H9 (cell line): Measurements from ENCODE around the gene ERRFI1. TPM values are rescaled to one million over a fixed set of nuclear protein-coding genes. Genes with fewer than 3 reads are reported as not detected.

Experiments used
- DNase-seq: peaks from one replicate; pipeline ENCODE4 v3.0.0-alpha.2; 2017
- H2AFZ ChIP-seq: one replicate; pipeline ENCODE4 v1.6.1; 2013; ENCODE audit warnings: mild to moderate bottlenecking, low read length, control low read depth, moderate library complexity
- H2AK5ac ChIP-seq: 2 replicates; pipeline ENCODE4 v1.6.1; 2013; ENCODE audit warnings: low read length, control low read depth, mixed read lengths; ENCODE audit not compliant: insufficient read length
- H2BK120ac ChIP-seq: one replicate; pipeline ENCODE4 v1.6.1; 2013; ENCODE audit warnings: low read depth, mild to moderate bottlenecking, low read length, control low read depth, inconsistent platforms; ENCODE audit not compliant: poor library complexity, severe bottlenecking
- H2BK12ac ChIP-seq: 2 replicates; pipeline ENCODE4 v1.6.1; 2013; ENCODE audit warnings: low read length, control low read depth, mixed read lengths, low read depth; ENCODE audit not compliant: insufficient read length
- H2BK15ac ChIP-seq: 2 replicates; pipeline ENCODE4 v1.6.1; 2013; ENCODE audit warnings: low read depth, low read length, control low read depth
- H2BK20ac ChIP-seq: one replicate; pipeline ENCODE4 v1.6.1; 2013; ENCODE audit warnings: low read depth, mild to moderate bottlenecking, low read length, control low read depth, inconsistent platforms; ENCODE audit not compliant: poor library complexity, severe bottlenecking
- H2BK5ac ChIP-seq: 2 replicates; pipeline ENCODE4 v1.6.1; 2013; ENCODE audit warnings: low read length, control low read depth, mixed read lengths; ENCODE audit not compliant: insufficient read length
- H3K14ac ChIP-seq: 2 replicates; pipeline ENCODE4 v1.6.1; 2013; ENCODE audit warnings: low read length, control low read depth; ENCODE audit not compliant: insufficient read depth
- H3K18ac ChIP-seq: 2 replicates; pipeline ENCODE4 v1.6.1; 2013; ENCODE audit warnings: low read depth, mild to moderate bottlenecking, mixed read lengths, low read length, control low read depth; ENCODE audit not compliant: insufficient read length
- H3K23ac ChIP-seq: 2 replicates; pipeline ENCODE4 v1.6.1; 2013; ENCODE audit warnings: low read length, control low read depth, mixed read lengths, low read depth; ENCODE audit not compliant: insufficient read length
- H3K23me2 ChIP-seq: 2 replicates; pipeline ENCODE4 v1.6.1; 2013; ENCODE audit warnings: low read depth, mild to moderate bottlenecking, mixed read lengths, low read length, control low read depth; ENCODE audit not compliant: insufficient read length, poor library complexity, severe bottlenecking
- H3K27ac ChIP-seq: 2 replicates; pipeline ENCODE4 v1.5.1; 2013; ENCODE audit warnings: low read length, control low read depth, mixed read lengths, low read depth; ENCODE audit not compliant: insufficient read length
- H3K27me3 ChIP-seq: 2 replicates; pipeline ENCODE4 v1.6.1; 2013; ENCODE audit warnings: low read length, control low read depth, inconsistent platforms; ENCODE audit not compliant: insufficient read depth
- H3K4ac ChIP-seq: 2 replicates; pipeline ENCODE4 v1.6.1; 2013; ENCODE audit warnings: low read depth, mild to moderate bottlenecking, control low read depth, inconsistent platforms, low read length, moderate library complexity
- H3K4me1 ChIP-seq: 2 replicates; pipeline ENCODE4 v1.6.1; 2013; ENCODE audit warnings: low read length, control low read depth, inconsistent platforms; ENCODE audit not compliant: insufficient read depth
- H3K4me2 ChIP-seq: 2 replicates; pipeline ENCODE4 v1.6.1; 2013; ENCODE audit warnings: low read length, control low read depth, mixed read lengths; ENCODE audit not compliant: insufficient read length, insufficient read depth
- H3K56ac ChIP-seq: 2 replicates; pipeline ENCODE4 v1.6.1; 2013; ENCODE audit warnings: low read depth, mild to moderate bottlenecking, mixed read lengths, low read length, control low read depth; ENCODE audit not compliant: insufficient read length
- H3K79me1 ChIP-seq: 2 replicates; pipeline ENCODE4 v1.6.1; 2013; ENCODE audit warnings: low read depth, mild to moderate bottlenecking, moderate library complexity, low read length, control low read depth, inconsistent platforms; ENCODE audit not compliant: insufficient read depth, poor library complexity, severe bottlenecking
- H3K79me2 ChIP-seq: 2 replicates; pipeline ENCODE4 v1.6.1; 2013; ENCODE audit warnings: low read length, control low read depth, inconsistent platforms; ENCODE audit not compliant: insufficient read depth
- H3K9ac ChIP-seq: 2 replicates; pipeline ENCODE4 v1.6.1; 2013; ENCODE audit warnings: low read length, control low read depth, mixed read lengths; ENCODE audit not compliant: insufficient read length; ENCODE audit errors: extremely low read depth
- H3K9me3 ChIP-seq: one replicate; pipeline ENCODE4 v1.6.1; 2013; ENCODE audit warnings: low read depth, low read length, inconsistent platforms; ENCODE audit not compliant: control insufficient read depth
- H3T11ph ChIP-seq: one replicate; pipeline ENCODE4 v1.6.1; 2013; ENCODE audit warnings: mild to moderate bottlenecking, low read length, control low read depth, inconsistent platforms
- H4K20me1 ChIP-seq: one replicate; pipeline ENCODE4 v1.6.1; 2013; ENCODE audit not compliant: control insufficient read depth, insufficient read length, insufficient read depth
- H4K5ac ChIP-seq: 2 replicates; pipeline ENCODE4 v1.6.1; 2013; ENCODE audit warnings: low read depth, mild to moderate bottlenecking, mixed read lengths, low read length, control low read depth; ENCODE audit not compliant: insufficient read length
- H4K8ac ChIP-seq: replicated peaks from 2 replicates; pipeline ENCODE4 v1.6.1; 2013; ENCODE audit warnings: low read length, control low read depth, mixed read lengths, low read depth; ENCODE audit not compliant: insufficient read length
- H4K91ac ChIP-seq: 2 replicates; pipeline ENCODE4 v1.6.1; 2013; ENCODE audit warnings: low read depth, mild to moderate bottlenecking, moderate library complexity, mixed read lengths, low read length, control low read depth; ENCODE audit not compliant: insufficient read length
- H3K27ac Mint-ChIP-seq, 3 experiments: 2 replicates in 2 of 3; 3 replicates in 1 of 3; pipeline ENCODE4 v1.8.0; 2020 to 2021; ENCODE audit warnings: mixed read lengths in 3 of 3, mild to moderate bottlenecking in 1 of 3, moderate library complexity in 1 of 3
- H3K27me3 Mint-ChIP-seq: 2 replicates; pipeline ENCODE4 v1.8.0; 2021; ENCODE audit warnings: low read depth, mild to moderate bottlenecking, moderate library complexity, mixed read lengths
- H3K36me3 Mint-ChIP-seq, 3 experiments: 2 replicates in 2 of 3; 3 replicates in 1 of 3; pipeline ENCODE4 v1.8.0; 2020 to 2021; ENCODE audit warnings: low read depth in 3 of 3, mixed read lengths in 3 of 3; ENCODE audit not compliant: insufficient read depth in 1 of 3
- H3K4me1 Mint-ChIP-seq, 2 experiments: 2 replicates each; pipeline ENCODE4 v1.8.0; 2020; ENCODE audit warnings: mixed read lengths in 2 of 2
- H3K4me3 Mint-ChIP-seq, 2 experiments: 2 replicates in 1 of 2; 3 replicates in 1 of 2; pipeline ENCODE4 v1.8.0; 2020 to 2021; ENCODE audit warnings: mild to moderate bottlenecking in 2 of 2, mixed read lengths in 2 of 2, moderate library complexity in 1 of 2
- H3K9me3 Mint-ChIP-seq, 2 experiments: 2 replicates in 1 of 2; 3 replicates in 1 of 2; pipeline ENCODE4 v1.8.0; 2020; ENCODE audit warnings: mild to moderate bottlenecking in 2 of 2, mixed read lengths in 2 of 2, moderate library complexity in 1 of 2
- CTCF ChIP-seq: fragments of 200-600 bp; sonication (generic); conservative IDR thresholded peaks from 3 replicates; pipeline ENCODE4 v1.8.0; 2021; ENCODE audit warnings: antibody characterized with exemption, mild to moderate bottlenecking
- WGBS: extraction: QIAGEN DNeasy Blood & Tissue Kit; methylation state at CpG from one replicate; pipeline ENCODE4 v1.1.7; 2013; ENCODE audit warnings: missing lambda C conversion rate, low lambda C conversion rate, mixed read lengths; ENCODE audit not compliant: insufficient read length; ENCODE audit errors: extremely low coverage; 5-methylcytosine and 5-hydroxymethylcytosine counted together
- total RNA-seq: library from RNA; stranded (reverse); gene quantifications from 2 replicates; pipeline ENCODE4 v1.2.1, GENCODE V29; 2021

The ERRFI1 gene
- total RNA-seq, 1 experiment from 2014 or later = 20.8 TPM

GRCh38 chr1:8061673-8062386 is 35.7 kb upstream of the ERRFI1 start:
- no peaks in the 10 kb centered on the region for H3K23me2 ChIP-seq
- Mint-ChIP-seq H3K36me3 (peaks cover 0 to 4% (median 1%) of the 10 kb centered on the region in 3 experiments; a peak in 2 of 7 replicates), H3K27me3 (no peaks in the 10 kb centered on the region; the same call in 1 of the 2 replicates), H3K4me1 (peaks cover 15 to 16% of the 10 kb centered on the region in 2 experiments; a peak in 3 of 4 replicates), H3K4me3 (no peak overlapping the region), H3K9me3 (peaks cover 4% of the 10 kb centered on the region in 2 experiments; a peak in 4 of 5 replicates), H3K27ac (no peak overlapping the region)
- no peak overlapping the region for H3K27ac ChIP-seq
- no peaks in the 10 kb centered on the region for H3K79me1 ChIP-seq
- H2AK5ac ChIP-seq = no peak overlapping the region
- DNase-seq = no peak
- no peak overlapping the region for H2BK12ac ChIP-seq
- no peak overlapping the region for H4K5ac ChIP-seq
- H3K4ac ChIP-seq = no peak overlapping the region
- no peak overlapping the region for H3K4me2 ChIP-seq
- no peak for TF ChIP-seq CTCF
- H3K56ac ChIP-seq = no peak overlapping the region
- H4K20me1 ChIP-seq = no peaks in the 10 kb centered on the region
- H2AFZ ChIP-seq = no peak overlapping the region
- no peaks in the 10 kb centered on the region for H3K79me2 ChIP-seq
- no peak overlapping the region for H3T11ph ChIP-seq
- no peak overlapping the region for H3K18ac ChIP-seq
- WGBS = no CpG with 5 or more reads among the region's 11 CpGs
- H3K23ac ChIP-seq = no peak overlapping the region
- no peak overlapping the region for H4K8ac ChIP-seq
- H2BK15ac ChIP-seq = no peak overlapping the region
- no peak overlapping the region for H3K14ac ChIP-seq
- no peak overlapping the region for H2BK5ac ChIP-seq
- H2BK120ac ChIP-seq = no peak overlapping the region
- no peaks in the 10 kb centered on the region for H3K9me3 ChIP-seq
- no peak overlapping the region for H4K91ac ChIP-seq
- H3K27me3 ChIP-seq = no peaks in the 10 kb centered on the region
- no peak overlapping the region for H2BK20ac ChIP-seq
- H3K4me1 ChIP-seq = no peaks in the 10 kb centered on the region
- no peak overlapping the region for H3K9ac ChIP-seq
